Measurements from ENCODE around the gene METTL6.
"Not testable (repeated sequence)": the region's sequence is repeated elsewhere in the genome, so short reads cannot be mapped to it uniquely, and the experiment has no call there.

The METTL6 gene

GRCh38 chr3:15367059-15367458 lies 60.3 kb downstream of the METTL6 start:
- Histone ChIP-seq H3K36me3 (replicated peaks; ENCODE audit: insufficient read depth, low read length) (no peaks in the 10 kb centered on the region), H3F3A (ENCODE audit: insufficient read depth, low read length) (no peaks in the 10 kb centered on the region), H2AFZ (ENCODE audit: low read length) (no peak overlapping the region), H3K4me1 (ENCODE audit: low read length) (peaks cover under 1% of the 10 kb centered on the region; the same call in 1 of the 2 replicates), H3K27ac (ENCODE audit: low read length) (no peak overlapping the region), H3K27me3 (replicated peaks; ENCODE audit: insufficient read depth, low read length) (no peaks in the 10 kb centered on the region), H3K79me2 (ENCODE audit: low read length) (no peaks in the 10 kb centered on the region), H3K4me2 (ENCODE audit: low read depth, low read length) (no peak overlapping the region), H3K9me3 (replicated peaks; ENCODE audit: insufficient read depth, low read length) (no peaks in the 10 kb centered on the region), H3K9ac (ENCODE audit: low read length) (no peak overlapping the region), H4K20me1 (ENCODE audit: insufficient read depth, low read length) (no peaks in the 10 kb centered on the region), H3K4me3 (ENCODE audit: low read length) (no peak overlapping the region), H3K9me2 (replicated peaks; ENCODE audit: insufficient read depth, low read length) (no peaks in the 10 kb centered on the region)
- TF ChIP-seq, protein P1, sequence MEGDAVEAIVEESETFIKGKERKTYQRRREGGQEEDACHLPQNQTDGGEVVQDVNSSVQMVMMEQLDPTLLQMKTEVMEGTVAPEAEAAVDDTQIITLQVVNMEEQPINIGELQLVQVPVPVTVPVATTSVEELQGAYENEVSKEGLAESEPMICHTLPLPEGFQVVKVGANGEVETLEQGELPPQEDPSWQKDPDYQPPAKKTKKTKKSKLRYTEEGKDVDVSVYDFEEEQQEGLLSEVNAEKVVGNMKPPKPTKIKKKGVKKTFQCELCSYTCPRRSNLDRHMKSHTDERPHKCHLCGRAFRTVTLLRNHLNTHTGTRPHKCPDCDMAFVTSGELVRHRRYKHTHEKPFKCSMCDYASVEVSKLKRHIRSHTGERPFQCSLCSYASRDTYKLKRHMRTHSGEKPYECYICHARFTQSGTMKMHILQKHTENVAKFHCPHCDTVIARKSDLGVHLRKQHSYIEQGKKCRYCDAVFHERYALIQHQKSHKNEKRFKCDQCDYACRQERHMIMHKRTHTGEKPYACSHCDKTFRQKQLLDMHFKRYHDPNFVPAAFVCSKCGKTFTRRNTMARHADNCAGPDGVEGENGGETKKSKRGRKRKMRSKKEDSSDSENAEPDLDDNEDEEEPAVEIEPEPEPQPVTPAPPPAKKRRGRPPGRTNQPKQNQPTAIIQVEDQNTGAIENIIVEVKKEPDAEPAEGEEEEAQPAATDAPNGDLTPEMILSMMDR (IDR thresholded peaks at IDR 0.05; ENCODE audit: low read length), result no peak
- TF ChIP-seq EZH2phosphoT487 (IDR thresholded peaks at IDR 0.05; ENCODE audit: low read length) (no peak), EZH2 (optimal IDR thresholded peaks at IDR 0.05; ENCODE audit: low read depth, low read length) (no peak)
- no peak for DNase-seq

DNA sequence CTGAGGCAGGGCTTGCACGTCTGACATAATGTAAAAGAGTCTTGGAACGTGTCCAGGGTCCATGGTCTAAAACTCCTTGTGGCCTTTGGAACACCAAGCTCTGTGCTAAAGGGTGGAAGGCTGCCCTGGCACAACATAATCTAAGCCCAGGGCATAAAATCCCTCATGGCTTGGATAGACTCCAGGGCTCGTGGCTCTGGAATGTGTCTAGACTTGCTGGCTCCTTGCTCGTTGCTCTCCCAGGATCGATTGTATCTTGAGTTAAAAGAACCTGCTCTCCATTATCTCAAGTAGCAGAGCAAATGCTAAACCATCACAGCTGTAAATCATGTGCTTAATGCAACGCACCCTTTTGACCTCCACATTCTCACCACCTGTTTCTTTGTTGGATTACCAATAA lies 63.3 kb downstream of the METTL6 start:
- H2AFZ ChIP-seq (ENCODE audit: low read length); H3K9me2 ChIP-seq (replicated peaks; ENCODE audit: insufficient read depth, low read length); H3K9ac ChIP-seq (ENCODE audit: low read length); DNase-seq; H3K4me2 ChIP-seq (ENCODE audit: low read depth, low read length); H3K36me3 ChIP-seq (replicated peaks; ENCODE audit: insufficient read depth, low read length); H3K27ac ChIP-seq (ENCODE audit: low read length); H3K79me2 ChIP-seq (ENCODE audit: low read length); H3K9me3 ChIP-seq (replicated peaks; ENCODE audit: insufficient read depth, low read length); H4K20me1 ChIP-seq (ENCODE audit: insufficient read depth, low read length); H3K27me3 ChIP-seq (replicated peaks; ENCODE audit: insufficient read depth, low read length); H3K4me3 ChIP-seq (ENCODE audit: low read length): not testable (repeated sequence)
- Histone ChIP-seq H3F3A (ENCODE audit: insufficient read depth, low read length) (peaks cover 14% of the 10 kb centered on the region; the same call in 1 of the 2 replicates), H3K4me1 (ENCODE audit: low read length) (peaks cover 17% of the 10 kb centered on the region)

DNA sequence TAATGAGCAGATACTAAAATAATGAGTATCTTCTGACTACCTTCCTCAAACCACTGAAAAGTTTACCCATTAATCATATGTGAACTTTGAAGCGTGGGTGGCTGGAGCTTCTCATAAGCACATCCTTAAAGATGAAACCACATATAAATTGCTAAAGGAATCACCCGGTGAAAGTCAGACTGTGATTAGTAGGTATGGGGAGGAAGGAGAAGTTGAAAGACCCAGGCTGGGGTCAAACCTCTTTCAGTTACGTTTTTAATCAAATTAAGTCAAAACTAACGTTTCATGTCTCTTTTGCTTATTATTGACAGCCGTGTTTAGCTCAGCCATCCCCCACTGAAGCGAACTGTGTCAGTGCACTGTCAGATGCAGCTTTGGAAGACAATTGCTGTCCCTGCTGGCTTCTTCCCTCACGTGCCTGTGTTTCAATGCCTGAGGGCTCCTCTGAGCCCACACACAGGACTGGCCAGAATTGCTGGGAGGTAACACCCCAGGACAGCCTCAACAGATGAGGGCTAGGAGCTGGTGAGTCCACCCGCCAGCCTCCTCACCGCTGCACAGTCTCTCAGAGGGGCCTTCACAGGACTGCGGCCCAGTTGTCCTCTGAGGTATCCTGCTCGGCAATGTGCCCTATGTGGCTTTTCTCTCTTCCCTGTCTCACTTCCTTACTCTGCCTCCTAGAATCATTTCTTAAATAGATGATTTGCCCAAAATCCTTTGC lies 65.7 kb downstream of the METTL6 start:
- no peak for DNase-seq

More for the DNA sequence above, 65.7 kb downstream of the METTL6 start:
- Histone ChIP-seq H2AFZ (ENCODE audit: low read length) (peak overlapping the region; percentile 38), H3K27me3 (replicated peaks; ENCODE audit: insufficient read depth, low read length) (no peaks in the 10 kb centered on the region), H3K9me2 (replicated peaks; ENCODE audit: insufficient read depth, low read length) (no peaks in the 10 kb centered on the region), H3K4me3 (ENCODE audit: low read length) (no peak overlapping the region), H3K4me2 (ENCODE audit: low read depth, low read length) (peak overlapping the region; percentile 48), H3F3A (ENCODE audit: insufficient read depth, low read length) (peaks cover 14% of the 10 kb centered on the region; the same call in 1 of the 2 replicates), H3K79me2 (ENCODE audit: low read length) (no peaks in the 10 kb centered on the region), H3K4me1 (ENCODE audit: low read length) (peaks cover 29% of the 10 kb centered on the region), H3K9me3 (replicated peaks; ENCODE audit: insufficient read depth, low read length) (no peaks in the 10 kb centered on the region), H3K36me3 (replicated peaks; ENCODE audit: insufficient read depth, low read length) (no peaks in the 10 kb centered on the region), H3K27ac (ENCODE audit: low read length) (peak overlapping the region; percentile 1; the same call in 1 of the 2 replicates), H3K9ac (ENCODE audit: low read length) (no peak overlapping the region), H4K20me1 (ENCODE audit: insufficient read depth, low read length) (no peaks in the 10 kb centered on the region)
- TF ChIP-seq, protein P1 (IDR thresholded peaks at IDR 0.05; ENCODE audit: low read length), result no peak
- no peak for TF ChIP-seq EZH2phosphoT487 (IDR thresholded peaks at IDR 0.05; ENCODE audit: low read length)
- no peak for TF ChIP-seq EZH2 (optimal IDR thresholded peaks at IDR 0.05; ENCODE audit: low read depth, low read length)
